Suprapubic skin (tissue), 4 donors: Measurements from ENCODE around the gene ADGRD1. TPM values are rescaled to one million over a fixed set of nuclear protein-coding genes. Genes with fewer than 3 reads are reported as not detected.

Experiments
- DNase-seq, 2 donors: peaks; one replicate each; pipeline ENCODE4 v3.0.0-alpha.2; 2019; ENCODE audit warnings: low spot score in 2 of 2
- H3K27ac ChIP-seq: fragments of 200-600 bp; sonication (generic); one replicate; pipeline ENCODE4 v1.5.1; 2019
- H3K27me3 ChIP-seq: fragments of 200-600 bp; sonication (generic); one replicate; pipeline ENCODE4 v1.5.1; 2019
- H3K36me3 ChIP-seq: fragments of 200-600 bp; sonication (generic); one replicate; pipeline ENCODE4 v1.5.1; 2019
- H3K4me1 ChIP-seq: fragments of 200-600 bp; sonication (generic); one replicate; pipeline ENCODE4 v1.5.1; 2019
- H3K4me3 ChIP-seq: fragments of 200-600 bp; sonication (generic); one replicate; pipeline ENCODE4 v1.5.1; 2019; ENCODE audit warnings: mild to moderate bottlenecking
- H3K9me3 ChIP-seq: fragments of 200-600 bp; sonication (generic); one replicate; pipeline ENCODE4 v1.5.1; 2019
- CTCF ChIP-seq, 2 donors: fragments of 200-600 bp in 1 of 2; fragments of 450-650 bp in 1 of 2; sonication (generic) in 1 of 2; IDR thresholded peaks; one replicate each; pipeline ENCODE4 v1.5.1; 2016 to 2019; ENCODE audit warnings: antibody characterized with exemption in 2 of 2, mild to moderate bottlenecking in 1 of 2, moderate library complexity in 1 of 2
- EP300 ChIP-seq: sonication (generic); formaldehyde crosslinking; IDR thresholded peaks from one replicate; pipeline ENCODE4 v1.6.1; 2017; ENCODE audit warnings: antibody characterized with exemption
- POLR2A ChIP-seq, 2 donors: fragments of 450-650 bp; IDR thresholded peaks; one replicate each; pipeline ENCODE4 v1.6.1; 2017; ENCODE audit warnings: antibody characterized with exemption in 2 of 2, mild to moderate bottlenecking in 2 of 2, moderate library complexity in 2 of 2
- POLR2AphosphoS5 ChIP-seq, 3 donors: sonication (generic); formaldehyde crosslinking; IDR thresholded peaks; one replicate each; pipeline ENCODE4 v1.6.1; 2017; ENCODE audit warnings: antibody characterized with exemption in 3 of 3
- WGBS: methylation state at CpG from one replicate; pipeline ENCODE4 v1.1.5; 2018; 5-methylcytosine and 5-hydroxymethylcytosine counted together
- total RNA-seq, 4 donors: library from RNA; depleted of rRNA; stranded (reverse); fragments of >200 nt; gene quantifications; one replicate each; pipeline ENCODE4 v1.1.0, GENCODE V29; 2016

The ADGRD1 gene
- total RNA-seq, 4 donors from 2014 or later: 4.2 to 12.4 (median 10.4) TPM

- peaks cover 2% of the 10 kb centered on the region for H3K9me3 ChIP-seq
- H3K27me3 ChIP-seq: peaks cover 11% of the 10 kb centered on the region
- no peaks in the 10 kb centered on the region for H3K36me3 ChIP-seq
- no peak overlapping the region for H3K4me3 ChIP-seq
- TF ChIP-seq POLR2AphosphoS5 (IDR thresholded peaks at IDR 0.05): no peak
- no peak for TF ChIP-seq POLR2A (IDR thresholded peaks at IDR 0.05)
- DNase-seq: no peak
- no peaks in the 10 kb centered on the region for H3K4me1 ChIP-seq
- H3K27ac ChIP-seq: no peak overlapping the region
Observed at GRCh38 chr12:131174901-131175300, 221.2 kb downstream of the ADGRD1 start.

- Histone ChIP-seq H3K4me3 (no peak overlapping the region), H3K9me3 (peaks cover 2% of the 10 kb centered on the region), H3K27ac (no peak overlapping the region), H3K27me3 (peaks cover 11% of the 10 kb centered on the region), H3K4me1 (no peaks in the 10 kb centered on the region), H3K36me3 (no peaks in the 10 kb centered on the region)
- no peak for DNase-seq
- TF ChIP-seq POLR2AphosphoS5 (IDR thresholded peaks at IDR 0.05) (no peak), EP300 (no peak), CTCF (IDR thresholded peaks at IDR 0.05) (no peak), POLR2A (IDR thresholded peaks at IDR 0.05) (no peak)
Observed at GRCh38 chr12:131176266-131176665, 222.6 kb downstream of the ADGRD1 start.

GRCh38 chr12:131176926-131177325 is 223.2 kb downstream of the ADGRD1 start:
- Histone ChIP-seq H3K27ac (no peak overlapping the region), H3K9me3 (peaks cover 2% of the 10 kb centered on the region), H3K36me3 (no peaks in the 10 kb centered on the region), H3K4me1 (no peaks in the 10 kb centered on the region), H3K4me3 (no peak overlapping the region), H3K27me3 (peaks cover 11% of the 10 kb centered on the region)
- no peak for DNase-seq
- 40% methylated on average over 1 of the region's 1 CpG for WGBS
- TF ChIP-seq POLR2A (IDR thresholded peaks at IDR 0.05): no peak
- no peak for TF ChIP-seq CTCF (IDR thresholded peaks at IDR 0.05)

- TF ChIP-seq EP300 (no peak), POLR2AphosphoS5 (IDR thresholded peaks at IDR 0.05) (no peak), POLR2A (IDR thresholded peaks at IDR 0.05) (no peak), CTCF (IDR thresholded peaks at IDR 0.05) (no peak)
- Histone ChIP-seq H3K4me3 (no peak overlapping the region), H3K4me1 (no peaks in the 10 kb centered on the region), H3K27me3 (peaks cover 11% of the 10 kb centered on the region), H3K36me3 (no peaks in the 10 kb centered on the region), H3K9me3 (peaks cover 2% of the 10 kb centered on the region), H3K27ac (no peak overlapping the region)
- DNase-seq: no peak
- no CpG with 5 or more reads among the region's 1 CpG for WGBS
Observed at GRCh38 chr12:131177599-131177998, 223.9 kb downstream of the ADGRD1 start.

- DNase-seq: no peak
- Histone ChIP-seq H3K9me3 (peaks cover 3% of the 10 kb centered on the region), H3K27me3 (no peaks in the 10 kb centered on the region), H3K27ac (no peak overlapping the region), H3K4me1 (no peaks in the 10 kb centered on the region), H3K4me3 (no peak overlapping the region), H3K36me3 (no peaks in the 10 kb centered on the region)
- TF ChIP-seq EP300 (no peak), POLR2AphosphoS5 (IDR thresholded peaks at IDR 0.05) (no peak), POLR2A (IDR thresholded peaks at IDR 0.05) (no peak), CTCF (IDR thresholded peaks at IDR 0.05) (no peak)
- WGBS: 100% methylated on average over 1 of the region's 1 CpG
Observed at GRCh38 chr12:131187602-131188001, 233.9 kb downstream of the ADGRD1 start.
